Measurements from ENCODE around the gene ZFYVE21. TPM values are rescaled to one million over a fixed set of nuclear protein-coding genes. Genes with fewer than 3 reads are reported as not detected.

Gene ZFYVE21
- total RNA-seq, 1 experiment from 2014 or later: 46.3 TPM

DNA sequence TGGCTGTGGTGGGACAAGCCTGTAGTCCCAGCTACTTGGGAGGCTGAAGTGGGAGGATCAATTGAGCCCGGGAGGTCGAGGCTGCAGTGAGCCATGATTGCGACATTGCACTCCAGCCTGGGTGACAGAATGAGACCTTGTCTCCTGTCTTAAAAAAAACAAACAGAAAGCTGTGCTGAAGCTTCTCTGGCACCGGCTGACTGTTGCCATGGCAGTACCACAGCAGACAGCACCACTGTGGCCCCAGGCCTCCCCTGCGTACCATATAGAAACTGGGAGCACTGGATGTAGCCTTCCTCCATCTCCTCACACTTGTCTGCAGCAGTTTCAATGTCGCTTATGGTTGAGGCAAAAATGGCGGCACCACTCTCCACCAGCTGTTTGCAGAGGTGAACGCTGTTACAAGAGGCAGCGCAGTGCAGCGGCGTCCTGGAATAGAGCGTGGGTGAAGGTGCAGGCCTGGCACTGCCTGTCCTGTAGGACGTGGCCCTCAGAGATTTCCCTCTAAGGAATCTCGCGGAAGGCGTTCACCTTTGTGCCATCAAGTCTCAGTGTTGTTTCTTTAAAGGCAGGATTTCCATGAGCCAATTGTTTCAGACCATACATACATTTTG lies 21.9 kb downstream of the ZFYVE21 start:
- Histone ChIP-seq H3K4me1 (replicated peaks) (peaks cover 23% of the 10 kb centered on the region), H3K36me3 (peaks cover 22% of the 10 kb centered on the region), H3K4me3 (no peak overlapping the region), H3K27ac (no peak overlapping the region), H3K9me3 (replicated peaks) (no peaks in the 10 kb centered on the region), H3K27me3 (replicated peaks) (no peaks in the 10 kb centered on the region)
- DNase-seq (ENCODE audit: low read depth in 1 of 2, low spot score in 2 of 2): no peak

DNA sequence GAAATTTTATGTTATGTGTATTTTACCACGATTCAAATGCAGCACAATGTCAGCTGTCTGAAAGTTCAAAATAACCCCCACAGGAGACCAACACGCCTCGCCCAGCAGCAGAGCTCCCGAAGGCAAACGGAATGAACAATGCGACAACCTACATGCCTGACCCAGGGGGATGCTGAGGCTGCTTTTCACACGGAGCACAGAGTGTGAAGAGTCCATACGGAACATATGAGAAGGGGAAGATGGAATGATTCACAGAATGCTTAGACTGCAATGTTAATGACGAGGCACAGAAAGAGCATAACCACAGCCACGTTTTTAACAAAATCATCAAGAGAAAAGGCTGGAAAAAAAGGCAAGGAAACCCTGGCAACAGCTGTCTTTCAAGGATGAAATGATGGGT lies 22.6 kb downstream of the ZFYVE21 start:
- H3K36me3 ChIP-seq: peaks cover 18% of the 10 kb centered on the region
- H3K4me3 ChIP-seq: no peak overlapping the region
- no peak for DNase-seq (ENCODE audit: low read depth in 1 of 2, low spot score in 2 of 2)
- H3K4me1 ChIP-seq (replicated peaks): peaks cover 24% of the 10 kb centered on the region
- no peak overlapping the region for H3K27ac ChIP-seq
- no peaks in the 10 kb centered on the region for H3K9me3 ChIP-seq (replicated peaks)
- H3K27me3 ChIP-seq (replicated peaks): no peaks in the 10 kb centered on the region

DNA sequence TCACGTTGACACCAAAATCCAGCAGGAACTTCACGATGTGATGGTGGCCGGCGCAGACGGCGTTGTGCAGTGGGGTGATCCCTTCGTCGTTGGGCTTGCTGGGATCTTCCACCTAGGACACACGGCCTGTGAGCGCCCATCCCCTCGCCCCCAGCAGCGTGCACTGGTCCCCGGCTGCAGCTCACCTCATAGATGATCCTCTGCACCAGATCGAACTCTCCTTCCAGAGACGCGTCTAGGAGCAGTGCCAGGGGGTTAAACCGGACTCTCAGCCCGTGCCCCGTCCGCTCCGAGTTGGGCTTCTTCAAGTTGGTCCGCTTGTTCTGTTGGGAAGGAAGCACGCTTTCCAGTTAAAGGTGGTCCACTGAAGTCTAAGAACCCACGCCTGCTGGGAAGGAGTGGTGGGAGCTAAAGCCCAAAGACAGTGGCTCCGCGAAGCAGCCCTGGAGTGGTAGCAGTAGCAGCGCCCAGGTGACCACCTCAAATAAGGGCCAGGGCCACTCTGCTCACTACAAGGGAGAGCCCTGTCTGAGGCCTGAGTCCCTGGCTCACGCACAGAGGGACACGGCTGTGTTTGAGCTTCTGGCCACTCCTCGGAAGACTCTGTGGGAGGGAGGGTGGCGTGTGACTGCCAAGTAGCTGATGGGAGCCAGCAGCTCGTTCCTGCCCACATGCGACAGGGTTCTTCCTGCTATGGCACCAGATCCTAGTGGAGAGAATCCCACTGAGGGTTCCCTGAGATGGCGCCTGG lies 23.3 kb downstream of the ZFYVE21 start:
- no peak for DNase-seq (ENCODE audit: low read depth in 1 of 2, low spot score in 2 of 2)
- H3K27ac ChIP-seq: no peak overlapping the region

DNA sequence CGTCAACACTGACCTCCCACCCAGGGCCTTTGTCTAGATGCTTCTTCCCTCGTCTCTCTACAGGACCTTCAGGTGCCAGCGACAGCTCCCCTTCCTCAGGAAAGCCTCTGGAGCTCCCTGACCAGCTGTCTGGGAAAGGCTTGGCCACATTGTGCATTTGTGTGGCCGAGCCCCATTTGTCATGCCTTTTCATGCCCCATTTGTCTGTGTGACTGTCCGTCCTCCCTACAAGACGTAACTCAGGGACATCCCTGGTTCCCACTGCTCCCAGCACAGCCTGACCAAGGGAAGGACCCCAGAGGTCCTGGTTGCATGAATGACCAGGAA lies 23.8 kb downstream of the ZFYVE21 start:
- Histone ChIP-seq H3K27ac (no peak overlapping the region), H3K4me1 (replicated peaks) (peaks cover 24% of the 10 kb centered on the region), H3K9me3 (replicated peaks) (no peaks in the 10 kb centered on the region), H3K36me3 (peaks cover 7% of the 10 kb centered on the region), H3K4me3 (no peak overlapping the region), H3K27me3 (replicated peaks) (no peaks in the 10 kb centered on the region)
- DNase-seq (ENCODE audit: low read depth in 1 of 2, low spot score in 2 of 2): no peak

More for the DNA sequence above, 23.3 kb downstream of the ZFYVE21 start:
- H3K27me3 ChIP-seq (replicated peaks): no peaks in the 10 kb centered on the region
- H3K9me3 ChIP-seq (replicated peaks): no peaks in the 10 kb centered on the region
- peaks cover 24% of the 10 kb centered on the region for H3K4me1 ChIP-seq (replicated peaks)
- H3K4me3 ChIP-seq: no peak overlapping the region
- peaks cover 11% of the 10 kb centered on the region for H3K36me3 ChIP-seq

DNA sequence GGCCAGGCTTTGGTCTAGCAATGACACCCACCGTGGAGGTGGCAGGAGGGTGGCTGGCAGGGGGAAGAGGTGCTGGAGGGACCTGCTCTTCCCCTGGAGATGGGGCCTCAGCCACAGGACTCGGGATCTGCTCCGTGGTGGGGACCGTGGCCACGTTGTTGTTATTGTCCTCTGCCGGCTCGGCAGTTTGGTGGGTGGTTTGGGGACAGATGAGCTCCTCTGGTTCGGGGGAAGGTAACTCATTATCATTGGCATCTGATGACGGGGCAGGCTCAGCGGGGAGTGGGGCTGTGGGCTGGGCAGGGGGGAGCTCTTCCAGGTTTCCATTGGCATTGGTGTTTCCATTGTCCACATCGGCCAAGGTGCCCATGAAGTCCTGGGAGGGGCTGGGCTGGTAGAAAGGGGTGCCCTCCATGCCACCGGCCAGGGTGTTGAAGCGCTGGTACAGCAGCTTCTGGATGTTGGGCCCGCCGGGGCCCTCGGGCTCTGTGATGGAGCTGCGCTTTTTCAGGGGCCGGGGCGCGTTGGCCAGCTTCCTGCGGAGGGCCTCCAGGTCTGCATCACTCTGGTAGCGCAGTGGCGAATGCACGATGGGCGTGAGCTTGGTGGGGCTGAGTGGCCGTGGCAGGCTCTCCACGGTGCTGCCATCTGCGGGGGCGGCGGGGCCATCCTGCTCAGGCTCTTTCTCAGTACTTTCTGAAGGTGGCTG lies 24.3 kb downstream of the ZFYVE21 start:
- no peak for DNase-seq (ENCODE audit: low read depth in 1 of 2, low spot score in 2 of 2)
- Histone ChIP-seq H3K27me3 (replicated peaks) (no peaks in the 10 kb centered on the region), H3K9me3 (replicated peaks) (no peaks in the 10 kb centered on the region), H3K4me1 (replicated peaks) (peaks cover 24% of the 10 kb centered on the region), H3K27ac (peak overlapping the region; percentile 82; the same call in 1 of the 2 replicates), H3K36me3 (peaks cover 6% of the 10 kb centered on the region), H3K4me3 (no peak overlapping the region)

DNA sequence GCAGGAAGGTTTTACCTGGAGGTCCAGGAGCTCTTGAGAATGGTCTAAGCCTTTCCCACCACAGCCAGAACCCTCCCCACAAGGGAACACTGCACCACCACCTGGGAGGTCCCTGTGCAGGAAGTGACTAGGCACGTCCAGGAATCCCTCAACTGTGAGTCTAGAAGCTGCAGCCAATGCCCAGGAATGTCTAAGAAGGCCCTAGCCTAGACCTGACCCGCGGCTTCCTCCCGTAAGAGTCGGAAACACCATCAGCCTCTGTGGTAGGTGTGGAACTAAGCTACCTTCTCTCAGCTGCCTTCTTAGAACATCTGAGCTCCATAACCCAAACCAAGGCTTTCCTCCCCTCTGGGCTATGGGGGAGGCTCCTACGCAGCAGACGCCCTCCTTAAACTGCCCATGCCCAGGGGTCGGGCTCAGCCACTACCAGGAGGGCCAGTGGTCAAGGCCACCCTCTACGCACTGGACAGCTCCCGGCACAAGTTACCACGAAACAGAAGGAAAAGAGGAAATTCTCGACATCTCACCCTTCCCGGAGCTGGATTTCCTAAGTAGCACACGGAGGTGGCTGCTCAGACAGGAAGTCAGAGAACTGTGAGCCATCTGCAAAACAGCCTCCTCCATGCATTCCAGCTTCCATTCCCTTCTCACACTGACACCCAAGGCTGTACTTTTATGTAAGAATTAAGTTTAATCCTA lies 25.5 kb downstream of the ZFYVE21 start:
- peak; percentile 67 to 85 for DNase-seq (ENCODE audit: low read depth in 1 of 2, low spot score in 2 of 2)
- H3K36me3 ChIP-seq: peaks cover 6% of the 10 kb centered on the region
- H3K27me3 ChIP-seq (replicated peaks): no peaks in the 10 kb centered on the region
- H3K27ac ChIP-seq: peak overlapping the region; percentile 82
- H3K9me3 ChIP-seq (replicated peaks): no peaks in the 10 kb centered on the region
- peaks cover 24% of the 10 kb centered on the region for H3K4me1 ChIP-seq (replicated peaks)
- no peak overlapping the region for H3K4me3 ChIP-seq

DNA sequence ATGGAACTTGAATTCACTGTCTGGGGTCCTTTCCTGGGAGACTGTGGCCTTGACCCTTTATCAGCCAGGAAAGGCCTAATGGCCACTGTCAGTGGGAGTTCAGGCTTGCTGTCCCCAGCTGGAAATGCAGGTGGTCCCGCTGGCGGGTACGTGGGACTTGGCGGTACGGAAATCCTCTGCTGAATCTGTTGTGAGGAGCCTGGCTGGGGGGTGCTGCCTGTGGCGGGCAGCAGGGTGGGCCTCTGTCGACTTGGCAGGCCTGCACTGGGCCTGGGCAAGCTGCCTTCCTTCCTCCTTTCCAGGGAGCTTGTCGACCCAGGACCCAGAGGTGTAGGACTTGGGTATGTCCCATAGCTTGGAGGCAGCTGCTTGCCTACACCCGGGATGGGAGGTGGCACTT lies 26.3 kb downstream of the ZFYVE21 start:
- no peak for DNase-seq (ENCODE audit: low read depth in 1 of 2, low spot score in 2 of 2)
- H3K9me3 ChIP-seq (replicated peaks): no peaks in the 10 kb centered on the region
- peaks cover 6% of the 10 kb centered on the region for H3K36me3 ChIP-seq
- H3K4me3 ChIP-seq: no peak overlapping the region
- H3K27ac ChIP-seq: peak overlapping the region; percentile 82
- no peaks in the 10 kb centered on the region for H3K27me3 ChIP-seq (replicated peaks)
- peaks cover 24% of the 10 kb centered on the region for H3K4me1 ChIP-seq (replicated peaks)

DNA sequence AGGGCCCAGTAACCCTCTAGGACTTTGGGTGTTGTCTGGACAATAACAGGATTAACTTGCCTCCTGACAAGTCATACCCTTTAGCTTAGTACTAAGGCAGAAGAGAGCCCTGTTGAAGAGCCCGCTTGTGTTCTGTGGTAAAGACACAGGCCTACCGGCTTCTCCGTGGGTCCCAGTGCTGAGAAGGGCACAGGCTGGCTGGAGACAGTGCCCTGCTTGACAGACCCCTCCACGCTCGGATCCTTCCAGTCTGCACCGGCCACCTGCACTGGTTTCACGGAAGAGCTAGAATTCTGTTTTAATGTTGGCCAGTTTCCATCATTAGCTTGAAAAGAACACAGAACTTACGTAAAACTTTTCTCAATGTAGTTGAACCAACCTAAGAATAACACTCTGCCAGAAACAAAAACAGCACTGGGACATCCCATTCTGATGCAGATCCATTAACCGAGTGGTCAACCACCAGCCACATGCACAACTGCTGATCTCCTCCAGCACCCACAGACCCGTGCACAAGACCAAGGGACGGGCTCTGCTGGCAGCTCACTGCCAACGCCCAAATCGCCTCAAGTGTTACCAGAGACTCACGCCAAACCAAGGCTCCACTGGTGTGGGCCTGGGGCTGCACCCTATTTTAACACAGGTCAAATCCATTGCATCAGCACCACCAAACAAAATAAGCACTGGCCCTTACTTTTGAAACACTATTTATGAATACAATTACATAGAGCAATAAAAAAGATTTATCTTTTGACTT lies 27.1 kb downstream of the ZFYVE21 start:
- Histone ChIP-seq H3K4me1 (replicated peaks) (peaks cover 24% of the 10 kb centered on the region), H3K4me3 (no peak overlapping the region), H3K27ac (peak overlapping the region; percentile 82), H3K9me3 (replicated peaks) (no peaks in the 10 kb centered on the region), H3K36me3 (peaks cover 6% of the 10 kb centered on the region; the same call in 1 of the 2 replicates), H3K27me3 (replicated peaks) (no peaks in the 10 kb centered on the region)
- no peak for DNase-seq (ENCODE audit: low read depth in 1 of 2, low spot score in 2 of 2)

DNA sequence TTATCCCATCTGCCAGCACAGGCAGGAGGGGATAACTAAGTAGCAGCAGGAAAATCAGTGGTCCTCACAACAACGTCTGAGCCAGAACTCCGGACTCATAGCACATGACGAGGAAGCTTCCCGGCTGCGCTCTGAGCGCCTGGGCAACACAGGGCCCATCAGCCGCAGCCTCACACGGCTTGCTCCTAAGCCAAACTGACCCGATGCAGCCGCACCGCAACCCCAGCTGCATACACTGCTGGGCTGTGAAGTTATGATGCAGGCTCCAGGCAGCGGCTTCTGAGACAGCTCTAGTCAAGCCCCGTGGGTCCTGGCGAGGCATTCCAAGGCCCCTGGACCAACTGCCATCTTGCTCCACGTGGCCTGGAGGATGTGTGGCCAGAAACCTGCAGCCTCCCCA lies 28.1 kb downstream of the ZFYVE21 start:
- Histone ChIP-seq H3K9me3 (replicated peaks) (no peaks in the 10 kb centered on the region), H3K27me3 (replicated peaks) (no peaks in the 10 kb centered on the region), H3K4me3 (no peak overlapping the region), H3K36me3 (peaks cover 6% of the 10 kb centered on the region; the same call in 1 of the 2 replicates), H3K27ac (no peak overlapping the region), H3K4me1 (replicated peaks) (peaks cover 24% of the 10 kb centered on the region)
- DNase-seq (ENCODE audit: low read depth in 1 of 2, low spot score in 2 of 2): no peak

DNA sequence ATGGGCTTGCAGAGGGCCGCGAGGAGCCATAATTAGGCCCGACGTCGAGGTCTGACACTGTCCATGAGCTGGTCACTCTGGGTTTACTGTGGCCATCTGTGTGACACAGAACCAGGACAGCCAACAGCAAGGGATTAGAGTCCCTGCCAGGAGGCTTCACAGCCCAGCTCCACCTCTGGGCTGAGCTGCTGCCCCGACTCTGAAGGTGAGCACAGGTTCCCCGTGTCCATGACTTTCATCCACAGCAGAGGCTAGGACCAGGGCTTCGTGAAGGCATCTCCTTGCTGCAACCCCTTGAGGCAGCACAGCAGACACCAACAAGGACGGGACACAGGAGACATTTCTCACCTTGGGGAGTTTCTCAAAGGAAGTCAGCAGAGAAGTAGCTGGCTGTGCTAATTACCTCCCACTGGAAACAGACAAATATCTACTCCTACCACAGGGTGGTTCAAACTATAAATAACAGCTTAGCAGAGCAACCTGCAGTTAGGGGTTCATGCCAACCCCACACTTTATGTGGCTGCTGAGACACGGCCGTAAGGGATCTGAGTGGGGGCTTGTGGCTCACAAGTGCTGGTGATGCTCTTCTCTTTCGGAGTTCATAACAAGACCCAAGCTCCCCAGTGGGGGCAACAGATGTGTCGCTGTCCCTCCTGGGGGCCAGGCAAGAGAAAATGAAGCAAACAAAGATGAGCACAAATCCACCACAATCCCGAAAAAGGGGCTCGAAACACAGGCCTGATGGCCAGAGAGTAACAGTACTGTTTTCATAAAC lies 29.2 kb downstream of the ZFYVE21 start:
- H3K36me3 ChIP-seq: peaks cover 6% of the 10 kb centered on the region; the same call in 1 of the 2 replicates
- peaks cover 24% of the 10 kb centered on the region for H3K4me1 ChIP-seq (replicated peaks)
- no peaks in the 10 kb centered on the region for H3K9me3 ChIP-seq (replicated peaks)
- H3K4me3 ChIP-seq: no peak overlapping the region
- H3K27me3 ChIP-seq (replicated peaks): no peaks in the 10 kb centered on the region
- no peak overlapping the region for H3K27ac ChIP-seq
- no peak for DNase-seq (ENCODE audit: low read depth in 1 of 2, low spot score in 2 of 2)

DNA sequence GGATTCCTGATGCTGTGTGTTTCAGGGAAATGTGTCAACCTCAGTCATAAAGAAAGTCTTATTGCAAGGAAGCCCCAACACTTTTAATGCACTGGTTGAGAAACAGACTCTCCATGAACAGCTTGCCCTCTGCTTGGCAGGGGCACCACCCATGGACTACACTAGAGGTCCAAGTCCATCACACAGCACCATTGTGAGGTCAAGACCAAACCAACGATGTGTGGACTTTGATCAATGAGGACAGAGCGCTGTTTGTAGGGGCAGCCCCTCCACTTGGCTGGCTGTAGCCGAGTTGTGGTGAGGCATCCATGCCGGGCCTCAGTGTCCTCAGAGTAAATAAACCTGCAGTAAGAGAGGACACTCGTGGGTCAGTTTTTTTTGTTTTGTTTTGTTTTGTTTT lies 29.8 kb downstream of the ZFYVE21 start:
- Histone ChIP-seq H3K9me3 (replicated peaks) (no peaks in the 10 kb centered on the region), H3K4me3 (no peak overlapping the region), H3K27me3 (replicated peaks) (no peaks in the 10 kb centered on the region), H3K36me3 (peaks cover 1% of the 10 kb centered on the region; the same call in 1 of the 2 replicates), H3K4me1 (replicated peaks) (peaks cover 22% of the 10 kb centered on the region), H3K27ac (no peak overlapping the region)
- DNase-seq (ENCODE audit: low read depth in 1 of 2, low spot score in 2 of 2): no peak

DNA sequence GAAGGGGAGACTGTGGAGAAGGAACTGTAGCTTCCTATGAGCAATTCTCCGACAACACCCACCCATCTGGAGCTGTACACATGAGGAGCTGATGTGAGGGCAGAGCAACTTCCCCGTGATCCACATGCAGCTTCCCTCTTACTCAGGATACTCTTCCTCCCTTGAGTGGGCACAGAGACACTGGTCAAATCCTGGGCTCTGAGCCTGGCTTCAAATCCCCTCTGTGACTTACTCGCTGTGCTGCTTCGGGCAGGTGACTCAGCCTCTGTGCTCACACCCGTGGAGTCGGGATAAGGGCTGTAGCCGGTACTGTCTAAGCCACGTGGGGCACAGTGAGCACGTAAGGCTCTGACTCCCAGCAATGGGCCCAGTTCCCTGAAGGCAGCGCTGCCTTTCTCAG lies 31.1 kb downstream of the ZFYVE21 start:
- H3K4me3 ChIP-seq: no peak overlapping the region
- no peak overlapping the region for H3K27ac ChIP-seq
- no peaks in the 10 kb centered on the region for H3K9me3 ChIP-seq (replicated peaks)
- no peaks in the 10 kb centered on the region for H3K36me3 ChIP-seq
- H3K4me1 ChIP-seq (replicated peaks): peaks cover 9% of the 10 kb centered on the region
- no peaks in the 10 kb centered on the region for H3K27me3 ChIP-seq (replicated peaks)
- DNase-seq (ENCODE audit: low read depth in 1 of 2, low spot score in 2 of 2): no peak

DNA sequence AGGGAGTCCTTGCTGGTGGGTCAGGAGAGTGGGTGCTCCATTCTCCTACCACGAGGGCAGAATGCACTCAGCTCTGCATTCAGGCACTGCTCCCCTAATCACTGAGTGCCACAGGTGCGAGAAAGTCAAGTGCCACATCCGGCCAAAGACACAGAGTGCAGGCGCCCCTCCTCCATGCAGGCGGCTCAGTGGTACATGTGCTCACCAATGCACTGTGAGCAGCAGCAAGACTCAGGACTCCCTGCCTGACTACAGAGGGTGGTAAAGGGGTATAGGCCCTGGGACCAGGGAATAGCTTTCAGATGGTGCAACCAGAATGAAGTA lies 32.9 kb downstream of the ZFYVE21 start:
- Histone ChIP-seq H3K27me3 (replicated peaks) (no peaks in the 10 kb centered on the region), H3K4me3 (no peak overlapping the region)
- peak in 1 of 2 experiments; percentile 34 for DNase-seq (ENCODE audit: low read depth in 1 of 2, low spot score in 2 of 2)

More for the DNA sequence above, 32.9 kb downstream of the ZFYVE21 start:
- Histone ChIP-seq H3K36me3 (no peaks in the 10 kb centered on the region), H3K9me3 (replicated peaks) (no peaks in the 10 kb centered on the region), H3K27ac (no peak overlapping the region), H3K4me1 (replicated peaks) (no peaks in the 10 kb centered on the region)
